ENCODE data around the gene RRAGD. TPM values are rescaled to one million over a fixed set of nuclear protein-coding genes. Genes with fewer than 3 reads are reported as not detected.

Gene RRAGD
- total RNA-seq, 4 donors from 2014 or later = 0.53 to 5.0 (median 2.9) TPM

DNA sequence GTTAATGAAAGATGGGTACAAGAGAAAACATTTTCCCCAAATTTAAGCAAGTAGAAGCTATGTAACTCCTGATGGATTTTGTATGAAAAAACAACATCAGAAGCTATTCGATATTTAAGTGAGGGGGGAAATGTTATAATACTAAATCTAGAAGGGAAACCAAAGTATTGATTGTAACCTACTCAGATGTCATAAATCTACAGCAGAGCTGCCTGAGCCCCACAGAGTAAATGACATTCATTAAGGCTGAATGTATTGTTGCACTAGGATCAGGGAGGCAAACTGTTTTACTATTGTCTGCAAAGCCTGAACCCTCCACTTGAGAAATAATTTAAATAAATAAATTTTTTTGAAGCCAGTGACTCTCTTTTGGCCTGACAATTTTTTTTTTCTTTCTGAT, 40.2 kb upstream of the RRAGD start:
- H3K27me3 ChIP-seq = no peaks in the 10 kb centered on the region

GRCh38 chr6:89449193-89449592, 37.1 kb upstream of the RRAGD start:
- no peak for DNase-seq

More for the DNA sequence above, 40.2 kb upstream of the RRAGD start:
- no peaks in the 10 kb centered on the region for H3K9me3 ChIP-seq
- H3K4me1 ChIP-seq = no peaks in the 10 kb centered on the region
- no peak overlapping the region for H3K27ac ChIP-seq
- H3K4me3 ChIP-seq = no peak overlapping the region
- DNase-seq = no peak
- TF ChIP-seq POLR2A (IDR thresholded peaks at IDR 0.05) (no peak), CTCF (IDR thresholded peaks at IDR 0.05) (no peak)
- H3K36me3 ChIP-seq = no peaks in the 10 kb centered on the region

DNA sequence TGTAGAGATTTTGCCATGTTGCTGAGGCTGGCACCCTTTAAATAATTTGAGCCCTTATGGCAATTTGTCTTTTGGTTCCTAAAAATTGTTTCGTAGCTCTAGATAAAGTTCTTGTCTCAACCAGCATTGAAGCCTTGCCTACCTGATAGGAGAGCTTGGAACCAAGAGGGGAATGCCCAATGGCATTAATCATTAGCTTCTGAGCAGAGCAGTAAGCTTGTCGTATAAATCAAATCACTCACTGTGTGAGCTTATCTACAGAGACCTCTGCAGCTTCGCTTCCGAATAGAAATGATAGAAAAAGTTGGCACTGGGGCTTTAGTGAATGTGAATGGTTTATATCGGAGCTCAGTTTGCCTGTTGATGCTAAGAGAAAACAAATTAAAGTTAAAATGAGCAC, 31.6 kb upstream of the RRAGD start:
- H3K4me3 ChIP-seq = no peak overlapping the region

More at GRCh38 chr6:89449193-89449592, 37.1 kb upstream of the RRAGD start:
- no peaks in the 10 kb centered on the region for H3K4me1 ChIP-seq
- no peaks in the 10 kb centered on the region for H3K36me3 ChIP-seq
- H3K9me3 ChIP-seq = no peaks in the 10 kb centered on the region
- H3K27me3 ChIP-seq = no peaks in the 10 kb centered on the region
- H3K4me3 ChIP-seq = no peak overlapping the region
- TF ChIP-seq CTCF (IDR thresholded peaks at IDR 0.05) (no peak), POLR2A (IDR thresholded peaks at IDR 0.05) (no peak)
- H3K27ac ChIP-seq = no peak overlapping the region

DNA sequence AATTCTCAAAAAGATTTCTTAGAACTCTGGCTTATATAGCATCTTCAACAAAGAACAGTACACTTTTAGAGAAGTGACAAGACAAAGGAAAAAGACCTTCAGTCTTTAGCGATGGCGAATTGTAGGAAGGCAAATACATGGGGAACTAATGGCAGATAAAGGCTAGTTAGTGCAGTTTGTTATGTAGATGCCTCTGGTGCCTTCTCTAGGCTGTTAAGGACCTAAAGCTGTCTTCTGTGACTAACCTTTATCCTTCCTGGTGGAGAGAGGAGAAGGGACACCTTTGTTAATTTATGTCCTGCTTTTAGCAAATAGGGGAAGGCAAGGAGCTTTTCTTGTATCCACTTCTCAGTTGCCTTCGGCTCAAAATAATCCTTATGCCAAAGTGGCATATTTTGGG, 28.1 kb upstream of the RRAGD start:
- no peaks in the 10 kb centered on the region for H3K27me3 ChIP-seq
- TF ChIP-seq POLR2A (IDR thresholded peaks at IDR 0.05) = no peak
- TF ChIP-seq CTCF (IDR thresholded peaks at IDR 0.05) = no peak
- H3K27ac ChIP-seq = no peak overlapping the region
- H3K36me3 ChIP-seq = no peaks in the 10 kb centered on the region
- no peak overlapping the region for H3K4me3 ChIP-seq
- no peak for DNase-seq
- H3K9me3 ChIP-seq = no peaks in the 10 kb centered on the region
- H3K4me1 ChIP-seq = no peaks in the 10 kb centered on the region

More for the DNA sequence above, 31.6 kb upstream of the RRAGD start:
- Histone ChIP-seq H3K27ac (no peak overlapping the region), H3K9me3 (no peaks in the 10 kb centered on the region), H3K4me1 (no peaks in the 10 kb centered on the region), H3K27me3 (no peaks in the 10 kb centered on the region), H3K36me3 (no peaks in the 10 kb centered on the region)
- DNase-seq = no peak
- TF ChIP-seq POLR2A (IDR thresholded peaks at IDR 0.05) = no peak
- no peak for TF ChIP-seq CTCF (IDR thresholded peaks at IDR 0.05)

DNA sequence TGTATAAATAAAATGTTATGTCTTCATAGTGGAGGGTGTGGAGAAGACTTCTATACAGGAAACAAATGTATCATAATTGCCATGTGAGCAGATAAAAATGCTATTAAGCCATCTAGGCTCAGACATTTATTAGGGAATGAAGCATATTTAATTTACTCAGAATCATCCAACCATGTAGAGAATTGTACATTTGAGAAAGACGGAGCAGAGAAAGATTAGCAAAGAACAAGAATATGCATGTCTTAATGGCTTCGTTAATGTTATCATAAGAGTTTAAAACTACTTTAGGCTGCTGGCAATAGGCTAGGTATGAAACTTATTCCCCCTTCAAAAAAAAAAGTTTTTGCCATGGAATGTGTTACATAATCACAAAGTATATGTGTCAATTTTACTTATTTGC, 26.9 kb upstream of the RRAGD start:
- no peak overlapping the region for H3K4me3 ChIP-seq
- no peak for DNase-seq
- TF ChIP-seq CTCF (IDR thresholded peaks at IDR 0.05) = no peak
- TF ChIP-seq POLR2A (IDR thresholded peaks at IDR 0.05) = no peak

GRCh38 chr6:89438248-89438647, 26.2 kb upstream of the RRAGD start:
- peaks cover 0 to 8% (median 0%) of the 10 kb centered on the region in 4 donors for H3K4me1 ChIP-seq
- no peak overlapping the region for H3K27ac ChIP-seq
- H3K27me3 ChIP-seq = no peaks in the 10 kb centered on the region
- no peak for TF ChIP-seq CTCF (IDR thresholded peaks at IDR 0.05)
- no peak for TF ChIP-seq POLR2A (IDR thresholded peaks at IDR 0.05)
- no peak overlapping the region for H3K4me3 ChIP-seq
- no peak for DNase-seq
- no peaks in the 10 kb centered on the region for H3K36me3 ChIP-seq
- H3K9me3 ChIP-seq = no peaks in the 10 kb centered on the region

More for the DNA sequence above, 26.9 kb upstream of the RRAGD start:
- Histone ChIP-seq H3K4me1 (peaks cover 0 to under 1% (median 0%) of the 10 kb centered on the region in 4 donors), H3K27ac (no peak overlapping the region), H3K9me3 (no peaks in the 10 kb centered on the region), H3K36me3 (no peaks in the 10 kb centered on the region), H3K27me3 (no peaks in the 10 kb centered on the region)

All from Peyer's patch (tissue), 4 donors.